SK-N-SH treated with all-trans-retinoic acid at 6 μM for 48 hours (cell line): ENCODE data around the gene PRDX4.

Experiments
- ATAC-seq: fragments of 200-7000 bp; cut with Tn5 transposase; 3 replicates; pipeline ENCODE4 v1.9.1; 2020; ENCODE audit warnings: mild to moderate bottlenecking, moderate library complexity
- ARNTL ChIP-seq: fragments of 450-650 bp; formaldehyde crosslinking; IDR thresholded peaks from 2 replicates; pipeline ENCODE4 v1.5.0; 2020; ENCODE audit warnings: low read depth, mild to moderate bottlenecking, moderate library complexity, borderline replicate concordance
- BACH2 ChIP-seq: fragments of 250-450 bp; sonication (Bioruptor Pico); IDR thresholded peaks from 2 replicates; pipeline ENCODE4 v1.9.0; 2021; ENCODE audit warnings: mild to moderate bottlenecking, borderline replicate concordance
- CSDC2 ChIP-seq: fragments of 250-450 bp; sonication (Bioruptor Pico); IDR thresholded peaks from 2 replicates; pipeline ENCODE4 v1.5.0; 2020; ENCODE audit warnings: mild to moderate bottlenecking, moderate library complexity
- ESRRG ChIP-seq: fragments of 250-450 bp; sonication (Bioruptor Pico); IDR thresholded peaks from 2 replicates; pipeline ENCODE4 v1.6.1; 2021; ENCODE audit warnings: mild to moderate bottlenecking
- GLIS3 ChIP-seq: fragments of 250-450 bp; sonication (Bioruptor Pico); IDR thresholded peaks from 2 replicates; pipeline ENCODE4 v1.5.0; 2020; ENCODE audit warnings: mild to moderate bottlenecking, moderate library complexity
- ISL1 ChIP-seq: fragments of 250-450 bp; sonication (Bioruptor Pico); IDR thresholded peaks from 2 replicates; pipeline ENCODE4 v2.1.2; 2022; ENCODE audit warnings: mild to moderate bottlenecking, moderate library complexity
- RARB ChIP-seq: fragments of 250-450 bp; sonication (Bioruptor Pico); IDR thresholded peaks from 2 replicates; pipeline ENCODE4 v1.8.0; 2021; ENCODE audit warnings: mild to moderate bottlenecking, moderate library complexity
- SNAI2 ChIP-seq: fragments of 250-450 bp; sonication (Bioruptor Pico); IDR thresholded peaks from 2 replicates; pipeline ENCODE4 v1.5.0; 2020; ENCODE audit warnings: mild to moderate bottlenecking, moderate library complexity
- TOX ChIP-seq: fragments of 250-450 bp; sonication (Bioruptor Pico); IDR thresholded peaks from 2 replicates; pipeline ENCODE4 v1.8.0; 2021; ENCODE audit warnings: mild to moderate bottlenecking, moderate library complexity, borderline replicate concordance
- ZC3H10 ChIP-seq: fragments of 250-450 bp; sonication (Bioruptor Pico); IDR thresholded peaks from 2 replicates; pipeline ENCODE4 v1.5.1; 2021; ENCODE audit warnings: mild to moderate bottlenecking, moderate library complexity
- ZFP3 ChIP-seq: fragments of 250-450 bp; sonication (Bioruptor Pico); IDR thresholded peaks from 2 replicates; pipeline ENCODE4 v1.5.0; 2020; ENCODE audit warnings: mild to moderate bottlenecking, moderate library complexity
- ZFP30 ChIP-seq: fragments of 450-650 bp; formaldehyde crosslinking; IDR thresholded peaks from 2 replicates; pipeline ENCODE4 v1.5.0; 2022; ENCODE audit warnings: mild to moderate bottlenecking, moderate library complexity
- ZNF565 ChIP-seq: fragments of 450-650 bp; formaldehyde crosslinking; conservative IDR thresholded peaks from 2 replicates; pipeline ENCODE4 v1.5.0; 2020; ENCODE audit warnings: low read depth, mild to moderate bottlenecking, moderate library complexity
- ZNF70 ChIP-seq: fragments of 450-650 bp; formaldehyde crosslinking; IDR thresholded peaks from 2 replicates; pipeline ENCODE4 v1.5.0; 2020; ENCODE audit warnings: mild to moderate bottlenecking, moderate library complexity
- ZNF8 ChIP-seq: fragments of 450-650 bp; formaldehyde crosslinking; IDR thresholded peaks from 2 replicates; pipeline ENCODE4 v1.5.0; 2020; ENCODE audit warnings: mild to moderate bottlenecking, moderate library complexity
- TF ChIP-seq, protein P1 (sequence below): fragments of 250-450 bp; sonication (Bioruptor Pico); IDR thresholded peaks from 2 replicates; pipeline ENCODE4 v1.5.0; 2020; ENCODE audit warnings: mild to moderate bottlenecking, moderate library complexity
- TF ChIP-seq, protein P2 (sequence below): fragments of 250-450 bp; sonication (Bioruptor Pico); IDR thresholded peaks from 2 replicates; pipeline ENCODE4 v1.8.0; 2021; ENCODE audit warnings: low read depth, mild to moderate bottlenecking, moderate library complexity, borderline replicate concordance
- TF ChIP-seq, protein P3 (sequence below): fragments of 250-450 bp; sonication (Bioruptor Pico); IDR thresholded peaks from 2 replicates; pipeline ENCODE4 v1.5.1; 2021; ENCODE audit warnings: mild to moderate bottlenecking, moderate library complexity
- TF ChIP-seq, protein P4 (sequence below): fragments of 250-450 bp; sonication (Bioruptor Pico); IDR thresholded peaks from 2 replicates; pipeline ENCODE4 v1.5.1; 2020; ENCODE audit warnings: low read depth, mild to moderate bottlenecking, moderate library complexity

PRDX4 gene

DNA sequence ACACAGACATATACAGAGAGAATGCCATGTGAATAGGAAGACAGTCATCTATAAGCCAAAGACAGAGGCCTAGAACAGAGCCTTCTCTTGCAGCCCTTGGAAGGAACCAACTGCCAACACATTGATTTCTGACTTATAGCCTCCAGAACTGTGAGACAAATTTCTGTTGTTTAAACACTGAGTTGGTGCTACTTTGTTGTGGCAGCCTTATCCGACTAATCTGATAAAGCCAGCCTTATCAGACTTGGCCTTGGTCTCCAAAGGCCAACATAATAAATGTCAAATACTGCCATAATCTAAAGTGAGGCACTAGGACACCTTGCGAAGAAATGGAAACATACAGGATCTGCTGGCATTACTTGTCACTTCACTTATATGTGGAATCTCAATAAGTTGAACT, 24.3 kb upstream of the PRDX4 start:
- TF ChIP-seq, protein P1, sequence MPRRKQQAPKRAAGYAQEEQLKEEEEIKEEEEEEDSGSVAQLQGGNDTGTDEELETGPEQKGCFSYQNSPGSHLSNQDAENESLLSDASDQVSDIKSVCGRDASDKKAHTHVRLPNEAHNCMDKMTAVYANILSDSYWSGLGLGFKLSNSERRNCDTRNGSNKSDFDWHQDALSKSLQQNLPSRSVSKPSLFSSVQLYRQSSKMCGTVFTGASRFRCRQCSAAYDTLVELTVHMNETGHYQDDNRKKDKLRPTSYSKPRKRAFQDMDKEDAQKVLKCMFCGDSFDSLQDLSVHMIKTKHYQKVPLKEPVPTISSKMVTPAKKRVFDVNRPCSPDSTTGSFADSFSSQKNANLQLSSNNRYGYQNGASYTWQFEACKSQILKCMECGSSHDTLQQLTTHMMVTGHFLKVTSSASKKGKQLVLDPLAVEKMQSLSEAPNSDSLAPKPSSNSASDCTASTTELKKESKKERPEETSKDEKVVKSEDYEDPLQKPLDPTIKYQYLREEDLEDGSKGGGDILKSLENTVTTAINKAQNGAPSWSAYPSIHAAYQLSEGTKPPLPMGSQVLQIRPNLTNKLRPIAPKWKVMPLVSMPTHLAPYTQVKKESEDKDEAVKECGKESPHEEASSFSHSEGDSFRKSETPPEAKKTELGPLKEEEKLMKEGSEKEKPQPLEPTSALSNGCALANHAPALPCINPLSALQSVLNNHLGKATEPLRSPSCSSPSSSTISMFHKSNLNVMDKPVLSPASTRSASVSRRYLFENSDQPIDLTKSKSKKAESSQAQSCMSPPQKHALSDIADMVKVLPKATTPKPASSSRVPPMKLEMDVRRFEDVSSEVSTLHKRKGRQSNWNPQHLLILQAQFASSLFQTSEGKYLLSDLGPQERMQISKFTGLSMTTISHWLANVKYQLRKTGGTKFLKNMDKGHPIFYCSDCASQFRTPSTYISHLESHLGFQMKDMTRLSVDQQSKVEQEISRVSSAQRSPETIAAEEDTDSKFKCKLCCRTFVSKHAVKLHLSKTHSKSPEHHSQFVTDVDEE (CRISPR knock-in tag) = no peak
- no peak for TF ChIP-seq SNAI2
- no peak for TF ChIP-seq ESRRG
- TF ChIP-seq GLIS3 (CRISPR knock-in tag) = no peak
- TF ChIP-seq, protein P2, sequence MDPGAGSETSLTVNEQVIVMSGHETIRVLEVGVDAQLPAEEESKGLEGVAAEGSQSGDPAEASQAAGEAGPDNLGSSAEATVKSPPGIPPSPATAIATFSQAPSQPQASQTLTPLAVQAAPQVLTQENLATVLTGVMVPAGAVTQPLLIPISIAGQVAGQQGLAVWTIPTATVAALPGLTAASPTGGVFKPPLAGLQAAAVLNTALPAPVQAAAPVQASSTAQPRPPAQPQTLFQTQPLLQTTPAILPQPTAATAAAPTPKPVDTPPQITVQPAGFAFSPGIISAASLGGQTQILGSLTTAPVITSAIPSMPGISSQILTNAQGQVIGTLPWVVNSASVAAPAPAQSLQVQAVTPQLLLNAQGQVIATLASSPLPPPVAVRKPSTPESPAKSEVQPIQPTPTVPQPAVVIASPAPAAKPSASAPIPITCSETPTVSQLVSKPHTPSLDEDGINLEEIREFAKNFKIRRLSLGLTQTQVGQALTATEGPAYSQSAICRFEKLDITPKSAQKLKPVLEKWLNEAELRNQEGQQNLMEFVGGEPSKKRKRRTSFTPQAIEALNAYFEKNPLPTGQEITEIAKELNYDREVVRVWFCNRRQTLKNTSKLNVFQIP = no peak
- no peak for TF ChIP-seq ZFP30 (CRISPR knock-in tag)
- TF ChIP-seq CSDC2 = no peak
- TF ChIP-seq ARNTL (CRISPR knock-in tag) = no peak
- no peak for TF ChIP-seq ISL1 (CRISPR knock-in tag)
- TF ChIP-seq ZNF70 (CRISPR knock-in tag) = no peak
- TF ChIP-seq, protein P3, sequence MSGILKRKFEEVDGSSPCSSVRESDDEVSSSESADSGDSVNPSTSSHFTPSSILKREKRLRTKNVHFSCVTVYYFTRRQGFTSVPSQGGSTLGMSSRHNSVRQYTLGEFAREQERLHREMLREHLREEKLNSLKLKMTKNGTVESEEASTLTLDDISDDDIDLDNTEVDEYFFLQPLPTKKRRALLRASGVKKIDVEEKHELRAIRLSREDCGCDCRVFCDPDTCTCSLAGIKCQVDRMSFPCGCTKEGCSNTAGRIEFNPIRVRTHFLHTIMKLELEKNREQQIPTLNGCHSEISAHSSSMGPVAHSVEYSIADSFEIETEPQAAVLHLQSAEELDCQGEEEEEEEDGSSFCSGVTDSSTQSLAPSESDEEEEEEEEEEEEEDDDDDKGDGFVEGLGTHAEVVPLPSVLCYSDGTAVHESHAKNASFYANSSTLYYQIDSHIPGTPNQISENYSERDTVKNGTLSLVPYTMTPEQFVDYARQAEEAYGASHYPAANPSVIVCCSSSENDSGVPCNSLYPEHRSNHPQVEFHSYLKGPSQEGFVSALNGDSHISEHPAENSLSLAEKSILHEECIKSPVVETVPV (CRISPR knock-in tag) = no peak
- no peak for TF ChIP-seq RARB (CRISPR knock-in tag)
- TF ChIP-seq TOX (CRISPR knock-in tag) = no peak
- no peak for TF ChIP-seq ZC3H10
- TF ChIP-seq BACH2 (CRISPR knock-in tag) = no peak
- TF ChIP-seq, protein P4, sequence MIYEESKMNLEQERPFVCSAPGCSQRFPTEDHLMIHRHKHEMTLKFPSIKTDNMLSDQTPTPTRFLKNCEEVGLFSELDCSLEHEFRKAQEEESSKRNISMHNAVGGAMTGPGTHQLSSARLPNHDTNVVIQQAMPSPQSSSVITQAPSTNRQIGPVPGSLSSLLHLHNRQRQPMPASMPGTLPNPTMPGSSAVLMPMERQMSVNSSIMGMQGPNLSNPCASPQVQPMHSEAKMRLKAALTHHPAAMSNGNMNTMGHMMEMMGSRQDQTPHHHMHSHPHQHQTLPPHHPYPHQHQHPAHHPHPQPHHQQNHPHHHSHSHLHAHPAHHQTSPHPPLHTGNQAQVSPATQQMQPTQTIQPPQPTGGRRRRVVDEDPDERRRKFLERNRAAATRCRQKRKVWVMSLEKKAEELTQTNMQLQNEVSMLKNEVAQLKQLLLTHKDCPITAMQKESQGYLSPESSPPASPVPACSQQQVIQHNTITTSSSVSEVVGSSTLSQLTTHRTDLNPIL (CRISPR knock-in tag) = no peak
- TF ChIP-seq ZNF565 (CRISPR knock-in tag) = no peak
- ATAC-seq = no peak

DNA sequence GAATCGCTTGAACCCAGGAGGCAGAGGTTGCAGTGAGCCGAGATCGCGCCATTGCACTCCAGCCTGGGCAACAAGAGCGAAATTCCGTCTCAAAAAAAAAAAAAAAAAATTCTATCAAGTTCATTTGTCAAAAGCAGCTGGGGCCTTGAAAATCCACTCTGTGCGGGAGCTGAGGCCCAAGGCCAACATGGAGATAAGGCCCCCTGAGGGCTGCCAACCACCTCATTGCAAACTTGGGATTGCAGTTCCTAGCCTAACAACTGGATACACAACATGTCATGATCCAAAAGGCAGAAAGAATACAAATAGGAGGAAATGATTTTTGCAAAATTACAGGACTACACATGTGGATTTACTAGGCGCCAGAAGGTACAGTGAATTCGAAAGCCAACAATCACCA, 22.5 kb upstream of the PRDX4 start:
- TF ChIP-seq, protein P1 (CRISPR knock-in tag) = no peak
- TF ChIP-seq BACH2 (CRISPR knock-in tag) (no peak), TOX (CRISPR knock-in tag) (no peak), ZNF8 (CRISPR knock-in tag) (no peak), ZNF70 (CRISPR knock-in tag) (no peak), ZNF565 (CRISPR knock-in tag) (no peak), CSDC2 (no peak), ZFP3 (CRISPR knock-in tag) (no peak), RARB (CRISPR knock-in tag) (no peak), ESRRG (no peak)
- TF ChIP-seq, protein P2 = no peak
- ATAC-seq = no peak
